ENCODE results near the gene PLEKHG5.

Gene PLEKHG5

DNA sequence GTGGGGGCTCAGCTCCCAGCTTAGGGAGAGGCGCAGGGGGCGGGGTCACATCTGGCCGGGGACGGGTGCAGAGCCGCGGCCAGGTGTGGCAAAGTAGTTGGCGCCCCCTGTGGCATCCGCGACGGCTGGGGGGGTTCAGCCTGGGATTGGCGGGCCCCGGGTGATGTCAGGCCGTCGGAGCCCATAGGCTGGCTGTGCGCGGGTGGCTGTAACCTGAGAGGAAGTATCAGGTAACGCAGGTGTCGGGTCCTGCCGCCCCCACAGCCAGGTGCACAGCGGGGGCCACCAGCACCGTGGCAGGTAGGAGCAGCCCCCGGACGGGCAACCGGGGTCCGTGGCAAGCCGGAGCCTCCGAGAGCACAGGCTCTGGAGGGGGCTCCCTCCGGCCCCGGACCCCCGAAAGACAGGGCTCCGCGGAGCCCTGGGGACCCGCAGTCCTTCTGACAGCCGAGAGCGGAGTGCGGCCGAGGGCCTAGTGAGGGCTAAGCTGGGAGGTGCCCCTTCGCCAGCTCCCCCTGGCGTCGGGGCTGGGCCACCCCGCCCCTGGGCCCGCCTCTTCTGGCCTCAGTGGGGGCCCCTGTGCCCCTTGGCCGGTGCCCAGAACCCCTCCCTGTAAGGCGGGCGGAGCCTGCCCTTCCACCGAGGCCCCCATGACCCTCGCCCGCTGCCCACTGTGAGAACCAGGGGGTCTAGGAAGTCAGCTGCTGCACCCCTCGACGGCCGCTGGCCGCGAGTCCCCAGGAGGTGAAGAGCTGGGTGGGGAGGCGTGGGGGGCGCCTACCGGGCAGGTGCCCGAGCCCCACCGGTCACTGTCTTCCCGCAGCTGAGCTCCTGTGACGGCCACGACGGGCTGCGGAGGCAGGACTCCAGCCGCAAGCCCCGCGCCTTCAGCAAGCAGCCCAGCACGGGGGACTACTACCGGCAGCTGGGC, 43.4 kb downstream of the PLEKHG5 start:
- Histone ChIP-seq H2BK120ac (ENCODE audit: low read depth, low read length) (no peak overlapping the region), H2BK12ac (ENCODE audit: low read length) (peak overlapping the region; percentile 58), H2AFZ (ENCODE audit: low read length) (peak overlapping the region; percentile 96), H3K27me3 (ENCODE audit: control insufficient read depth in 3 of 3, insufficient read depth in 3 of 3, low read depth in 1 of 3, low read length in 3 of 3) (peaks cover 0 to 64% (median 15%) of the 10 kb centered on the region in 3 experiments), H3K4ac (ENCODE audit: low read length) (no peak overlapping the region), H3K4me1 (ENCODE audit: control insufficient read depth in 2 of 2, insufficient read depth in 1 of 2, low read depth in 1 of 2, low read length in 2 of 2) (peaks cover 14 to 33% of the 10 kb centered on the region in 2 donors), H3K9ac (ENCODE audit: low read depth, low read length, poor library complexity) (peak overlapping the region; percentile 44), H2BK15ac (ENCODE audit: low read length) (peak overlapping the region; percentile 89), H4K8ac (ENCODE audit: low read depth, low read length) (peak overlapping the region; percentile 17), H3K79me1 (ENCODE audit: low read depth, low read length) (no peaks in the 10 kb centered on the region), H3K27ac (replicated peaks; ENCODE audit: low read length) (no peak overlapping the region), H3K18ac (ENCODE audit: low read length) (peak overlapping the region; percentile 95), H3K14ac (ENCODE audit: low read length) (peak overlapping the region; percentile 38), H4K91ac (ENCODE audit: low read depth, low read length, poor library complexity) (no peak overlapping the region), H3K9me3 (replicated peaks in 1 of 2; ENCODE audit: control insufficient read depth in 2 of 2, insufficient read depth in 1 of 2, low read depth in 1 of 2, low read length in 2 of 2) (no peaks in the 10 kb centered on the region), H3K36me3 (replicated peaks in 1 of 2; ENCODE audit: control insufficient read depth in 2 of 2, insufficient read depth in 2 of 2, low read length in 2 of 2) (no peaks in the 10 kb centered on the region), H2BK5ac (ENCODE audit: low read length) (peak overlapping the region; percentile 24), H3K4me3 (ENCODE audit: low read length in 2 of 2) (peak overlapping the region; percentile 42 to 59), H3K4me2 (ENCODE audit: insufficient read depth, low read length, poor library complexity, severe bottlenecking) (peak overlapping the region; percentile 73), H2AK5ac (ENCODE audit: low read depth, low read length) (peak overlapping the region; percentile 13), H3K23ac (ENCODE audit: low read depth, low read length, poor library complexity) (peak overlapping the region; percentile 89)
- WGBS, 2 donors (ENCODE audit: extremely low coverage in 2 of 2, insufficient read length in 2 of 2, insufficient replicate concordance in 1 of 2): no CpG with 5 or more reads among the region's 68 CpGs
- no peak for DNase-seq (ENCODE audit: low spot score)

DNA sequence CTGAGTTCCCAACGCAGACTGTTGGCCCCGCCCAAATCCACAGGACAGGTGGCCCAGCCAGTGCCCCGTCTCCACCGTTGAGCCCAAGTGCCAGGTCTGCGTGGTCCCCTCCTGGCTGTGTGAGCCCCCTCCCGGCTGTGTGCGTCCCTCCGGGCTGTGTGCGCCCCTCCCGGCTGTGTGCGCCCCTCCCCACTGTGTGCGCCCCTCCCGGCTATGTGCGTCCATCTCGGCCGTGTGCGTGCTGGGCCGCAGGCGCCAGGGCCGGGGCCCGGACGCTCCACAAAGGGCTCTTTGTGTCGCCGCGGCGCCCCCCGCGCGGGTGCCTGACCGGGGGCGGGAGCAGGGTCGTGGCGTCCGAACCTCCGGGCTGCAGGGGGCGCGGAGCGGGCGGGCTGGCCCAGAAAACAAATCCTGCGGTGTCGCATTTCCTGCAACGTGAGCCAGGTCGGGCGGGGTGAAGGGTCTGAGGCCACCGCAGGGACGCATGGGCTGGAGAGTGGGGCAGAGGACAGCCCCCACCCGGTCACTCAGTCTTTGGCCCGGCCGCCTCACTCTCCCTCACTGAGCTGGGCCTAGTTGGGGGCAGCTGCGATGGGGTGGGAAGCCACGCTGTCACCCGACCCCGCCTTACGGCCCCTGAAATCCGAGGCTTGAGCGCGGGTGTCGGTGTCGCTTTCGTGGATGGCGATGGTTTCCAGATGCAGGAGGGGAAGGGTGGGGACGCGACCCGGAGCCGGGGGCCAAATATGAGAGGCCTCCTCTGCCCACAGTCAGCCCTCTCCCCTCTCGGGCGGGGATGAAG, 44.2 kb downstream of the PLEKHG5 start:
- H4K91ac ChIP-seq (ENCODE audit: low read depth, low read length, poor library complexity): peak overlapping the region; percentile 38
- H3K79me1 ChIP-seq (ENCODE audit: low read depth, low read length): no peaks in the 10 kb centered on the region
- no peak overlapping the region for H2BK12ac ChIP-seq (ENCODE audit: low read length)
- peak overlapping the region; percentile 89 for H2BK15ac ChIP-seq (ENCODE audit: low read length)
- no peak overlapping the region for H2BK120ac ChIP-seq (ENCODE audit: low read depth, low read length)
- H3K36me3 ChIP-seq (replicated peaks in 1 of 2; ENCODE audit: control insufficient read depth in 2 of 2, insufficient read depth in 2 of 2, low read length in 2 of 2): no peaks in the 10 kb centered on the region
- WGBS, 2 donors (ENCODE audit: extremely low coverage in 2 of 2, insufficient read length in 2 of 2, insufficient replicate concordance in 1 of 2): no CpG with 5 or more reads among the region's 67 CpGs
- peak overlapping the region; percentile 96 for H2AFZ ChIP-seq (ENCODE audit: low read length)
- peak overlapping the region; percentile 42 to 60 for H3K4me3 ChIP-seq (ENCODE audit: low read length in 2 of 2)
- H4K8ac ChIP-seq (ENCODE audit: low read depth, low read length): no peak overlapping the region
- no peak overlapping the region for H3K27ac ChIP-seq (replicated peaks; ENCODE audit: low read length)
- H3K27me3 ChIP-seq (ENCODE audit: control insufficient read depth in 3 of 3, insufficient read depth in 3 of 3, low read depth in 1 of 3, low read length in 3 of 3): peaks cover 0 to 64% (median 15%) of the 10 kb centered on the region in 3 experiments
- H3K4me1 ChIP-seq (ENCODE audit: control insufficient read depth in 2 of 2, insufficient read depth in 1 of 2, low read depth in 1 of 2, low read length in 2 of 2): peaks cover 14 to 33% of the 10 kb centered on the region in 2 donors
- H3K14ac ChIP-seq (ENCODE audit: low read length): no peak overlapping the region
- peak overlapping the region; percentile 98 for H3K18ac ChIP-seq (ENCODE audit: low read length)
- no peak overlapping the region for H3K4ac ChIP-seq (ENCODE audit: low read length)
- peak; percentile 72 for DNase-seq (ENCODE audit: low spot score)
- peak overlapping the region; percentile 73 for H3K4me2 ChIP-seq (ENCODE audit: insufficient read depth, low read length, poor library complexity, severe bottlenecking)
- H3K9ac ChIP-seq (ENCODE audit: low read depth, low read length, poor library complexity): peak overlapping the region; percentile 72
- H3K9me3 ChIP-seq (replicated peaks in 1 of 2; ENCODE audit: control insufficient read depth in 2 of 2, insufficient read depth in 1 of 2, low read depth in 1 of 2, low read length in 2 of 2): no peaks in the 10 kb centered on the region
- peak overlapping the region; percentile 26 for H2BK5ac ChIP-seq (ENCODE audit: low read length)
- peak overlapping the region; percentile 94 for H3K23ac ChIP-seq (ENCODE audit: low read depth, low read length, poor library complexity)
- H2AK5ac ChIP-seq (ENCODE audit: low read depth, low read length): peak overlapping the region; percentile 98

- Histone ChIP-seq H3K18ac (ENCODE audit: low read length) (peak overlapping the region; percentile 98), H3K4me1 (ENCODE audit: control insufficient read depth in 2 of 2, insufficient read depth in 1 of 2, low read depth in 1 of 2, low read length in 2 of 2) (peaks cover 13 to 33% of the 10 kb centered on the region in 2 donors), H3K27me3 (ENCODE audit: control insufficient read depth in 3 of 3, insufficient read depth in 3 of 3, low read depth in 1 of 3, low read length in 3 of 3) (peaks cover 0 to 69% (median 15%) of the 10 kb centered on the region in 3 experiments), H3K9me3 (replicated peaks in 1 of 2; ENCODE audit: control insufficient read depth in 2 of 2, insufficient read depth in 1 of 2, low read depth in 1 of 2, low read length in 2 of 2) (no peaks in the 10 kb centered on the region), H3K4me3 (ENCODE audit: low read length in 2 of 2) (peak overlapping the region; percentile 42 to 60), H3K27ac (replicated peaks; ENCODE audit: low read length) (no peak overlapping the region), H2AFZ (ENCODE audit: low read length) (peak overlapping the region; percentile 96), H4K91ac (ENCODE audit: low read depth, low read length, poor library complexity) (peak overlapping the region; percentile 38), H3K23ac (ENCODE audit: low read depth, low read length, poor library complexity) (peak overlapping the region; percentile 94), H3K4me2 (ENCODE audit: insufficient read depth, low read length, poor library complexity, severe bottlenecking) (peak overlapping the region; percentile 73), H3K79me1 (ENCODE audit: low read depth, low read length) (no peaks in the 10 kb centered on the region), H2BK5ac (ENCODE audit: low read length) (peak overlapping the region; percentile 26), H2BK120ac (ENCODE audit: low read depth, low read length) (no peak overlapping the region), H4K8ac (ENCODE audit: low read depth, low read length) (no peak overlapping the region), H2BK12ac (ENCODE audit: low read length) (no peak overlapping the region), H2AK5ac (ENCODE audit: low read depth, low read length) (peak overlapping the region; percentile 98), H3K9ac (ENCODE audit: low read depth, low read length, poor library complexity) (peak overlapping the region; percentile 72), H3K36me3 (replicated peaks in 1 of 2; ENCODE audit: control insufficient read depth in 2 of 2, insufficient read depth in 2 of 2, low read length in 2 of 2) (no peaks in the 10 kb centered on the region), H3K14ac (ENCODE audit: low read length) (no peak overlapping the region), H2BK15ac (ENCODE audit: low read length) (peak overlapping the region; percentile 87), H3K4ac (ENCODE audit: low read length) (no peak overlapping the region)
- no CpG with 5 or more reads among the region's 4 CpGs for WGBS, 2 donors (ENCODE audit: extremely low coverage in 2 of 2, insufficient read length in 2 of 2, insufficient replicate concordance in 1 of 2)
- no peak for DNase-seq (ENCODE audit: low spot score)
Observed at GRCh38 chr1:6446665-6447015, 44.8 kb downstream of the PLEKHG5 start.

Data from neuronal stem cell (in vitro differentiated cells).